RWPE2 (cell line): ENCODE measurements around the gene ATP13A3.

Source experiments
- ATAC-seq: fragments of 200-7000 bp; cut with Tn5 transposase; 3 replicates; pipeline ENCODE4 v1.9.1; 2021; ENCODE audit warnings: low read depth
- DNase-seq: peaks from one replicate; pipeline ENCODE4 v3.0.0-alpha.2; 2020; ENCODE audit warnings: low spot score
- H3K27ac ChIP-seq: fragments of 450-650 bp; 2 replicates; pipeline ENCODE4 v1.5.1; 2017; ENCODE audit warnings: mild to moderate bottlenecking; ENCODE audit not compliant: poor library complexity, severe bottlenecking
- H3K27me3 ChIP-seq: fragments of 250-450 bp; sonication (Bioruptor Pico); 2 replicates; pipeline ENCODE4 v1.5.1; 2021; ENCODE audit warnings: mild to moderate bottlenecking, moderate library complexity; ENCODE audit not compliant: insufficient read depth, poor library complexity, severe bottlenecking
- H3K36me3 ChIP-seq: fragments of 250-450 bp; sonication (Bioruptor Pico); 2 replicates; pipeline ENCODE4 v1.5.1; 2020; ENCODE audit warnings: low read depth, mild to moderate bottlenecking, moderate library complexity
- H3K4me1 ChIP-seq: fragments of 250-450 bp; sonication (Bioruptor Pico); 2 replicates; pipeline ENCODE4 v1.5.1; 2021; ENCODE audit warnings: mild to moderate bottlenecking, moderate library complexity; ENCODE audit not compliant: insufficient read depth, poor library complexity, severe bottlenecking
- H3K4me3 ChIP-seq: fragments of 250-450 bp; sonication (Bioruptor Pico); 2 replicates; pipeline ENCODE4 v1.5.1; 2021; ENCODE audit warnings: mild to moderate bottlenecking, moderate library complexity; ENCODE audit not compliant: severe bottlenecking
- H3K9me3 ChIP-seq: fragments of 250-450 bp; sonication (Bioruptor Pico); 2 replicates; pipeline ENCODE4 v1.5.1; 2021; ENCODE audit warnings: mild to moderate bottlenecking, moderate library complexity; ENCODE audit not compliant: severe bottlenecking
- CTCF ChIP-seq: fragments of 450-650 bp; IDR thresholded peaks from one replicate; pipeline ENCODE4 v1.5.1; 2017; ENCODE audit warnings: mild to moderate bottlenecking, moderate library complexity; ENCODE audit not compliant: poor library complexity, severe bottlenecking

ATP13A3 gene

GRCh38 chr3:194367992-194368841 lies 118.6 kb downstream of the ATP13A3 start:
- no peaks in the 10 kb centered on the region for H3K4me1 ChIP-seq
- no peaks in the 10 kb centered on the region for H3K9me3 ChIP-seq
- no peaks in the 10 kb centered on the region for H3K36me3 ChIP-seq
- no peak overlapping the region for H3K4me3 ChIP-seq
- H3K27me3 ChIP-seq, result no peaks in the 10 kb centered on the region
- DNase-seq (no peak), ATAC-seq (no peak)
- no peak overlapping the region for H3K27ac ChIP-seq
- TF ChIP-seq CTCF, result no peak

DNA sequence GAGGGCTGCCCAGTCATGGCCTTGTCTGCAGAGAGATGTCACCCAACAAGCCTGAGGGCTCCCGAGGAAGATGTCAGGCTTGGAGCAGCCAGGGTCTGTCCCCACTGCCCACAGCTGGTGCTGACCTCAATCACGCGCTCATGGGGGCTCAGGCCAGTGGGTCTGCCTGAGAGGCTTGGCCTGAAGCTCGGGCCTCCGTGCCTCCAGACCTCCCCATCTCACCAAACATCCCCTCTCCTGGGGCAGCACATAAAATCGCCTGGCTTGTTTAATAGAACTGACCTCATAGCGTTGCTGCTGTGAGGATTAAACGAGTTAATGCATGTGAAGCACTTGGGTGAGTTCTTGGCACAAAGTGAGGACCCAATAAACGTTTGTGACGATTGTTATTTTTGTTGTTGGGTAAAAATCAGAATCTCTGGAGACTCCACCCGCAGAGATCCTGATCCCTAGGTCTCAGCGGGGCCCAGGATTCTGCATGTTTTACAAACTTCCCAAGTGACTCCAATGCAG lies 120.8 kb downstream of the ATP13A3 start:
- no peaks in the 10 kb centered on the region for H3K36me3 ChIP-seq
- no peak overlapping the region for H3K27ac ChIP-seq
- H3K27me3 ChIP-seq, result no peaks in the 10 kb centered on the region
- H3K4me3 ChIP-seq, result no peak overlapping the region
- no peak for TF ChIP-seq CTCF
- ATAC-seq (no peak), DNase-seq (no peak)
- no peaks in the 10 kb centered on the region for H3K4me1 ChIP-seq
- no peaks in the 10 kb centered on the region for H3K9me3 ChIP-seq

DNA sequence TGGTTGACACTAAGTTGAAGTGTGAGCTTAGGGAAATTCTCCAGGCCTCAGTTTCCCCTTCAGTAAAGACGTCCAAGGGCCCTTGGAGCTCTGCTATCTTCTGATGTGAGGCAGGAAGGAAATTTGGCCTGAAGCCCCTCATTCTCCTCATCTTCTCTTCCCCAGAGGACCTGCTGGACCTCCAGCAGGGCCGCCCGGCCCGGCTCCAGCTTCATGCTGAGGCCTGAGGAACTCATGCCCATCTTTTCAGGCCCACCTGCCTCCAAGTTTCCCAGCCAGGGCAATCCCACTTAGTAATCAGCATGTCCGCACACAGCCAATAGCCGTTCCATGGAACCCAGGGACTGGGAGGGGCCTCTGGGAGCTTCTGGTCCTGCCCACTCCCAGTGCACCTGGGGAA lies 121.3 kb downstream of the ATP13A3 start:
- no peak overlapping the region for H3K4me3 ChIP-seq
- H3K27ac ChIP-seq, result no peak overlapping the region
- no peaks in the 10 kb centered on the region for H3K9me3 ChIP-seq
- H3K4me1 ChIP-seq, result no peaks in the 10 kb centered on the region
- ATAC-seq (no peak), DNase-seq (no peak)
- TF ChIP-seq CTCF, result no peak
- no peaks in the 10 kb centered on the region for H3K27me3 ChIP-seq
- H3K36me3 ChIP-seq, result no peaks in the 10 kb centered on the region

DNA sequence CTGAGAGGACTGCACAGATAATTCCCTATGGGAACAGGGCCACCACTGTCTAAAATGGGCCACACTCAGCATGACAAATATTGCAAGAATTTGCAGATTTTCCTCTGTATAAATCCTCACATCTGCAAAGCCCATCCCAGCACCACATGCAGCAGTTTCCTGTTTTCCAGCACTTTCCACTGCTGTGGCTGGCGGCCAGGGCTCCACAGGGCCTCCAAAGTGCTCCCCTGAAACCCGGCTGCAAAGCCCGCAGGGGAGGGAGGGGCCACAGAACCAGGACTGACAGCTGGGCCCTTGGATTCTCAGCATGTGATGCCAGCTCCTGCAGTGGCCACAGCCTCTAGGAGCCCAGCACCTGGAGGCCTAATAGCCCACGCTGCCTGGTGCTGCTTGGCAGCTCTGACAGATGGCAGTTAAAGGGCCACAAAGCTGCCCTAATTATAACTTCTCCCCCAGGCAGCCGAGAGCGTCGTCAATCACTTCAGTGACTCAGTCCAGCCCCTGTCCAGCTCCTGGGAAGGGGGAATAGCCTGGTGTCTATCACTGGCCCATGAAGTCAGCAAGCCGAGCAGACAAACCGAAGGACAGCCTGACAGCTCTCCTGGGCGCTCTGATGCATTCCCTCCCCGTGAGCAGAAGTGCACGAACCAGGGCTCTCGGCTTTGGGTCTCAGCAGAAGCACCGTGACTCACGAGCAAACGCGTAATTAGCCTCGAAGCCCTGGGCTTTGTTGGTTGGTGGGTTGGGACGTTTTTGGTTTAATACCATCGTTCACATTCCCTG lies 122.0 kb downstream of the ATP13A3 start:
- TF ChIP-seq CTCF, result no peak
- no peak for DNase-seq
- ATAC-seq, result peak; percentile 40; the same call in 2 of the 3 replicates
- H3K27me3 ChIP-seq, result no peaks in the 10 kb centered on the region
- H3K27ac ChIP-seq, result no peak overlapping the region
- no peaks in the 10 kb centered on the region for H3K9me3 ChIP-seq
- H3K36me3 ChIP-seq, result no peaks in the 10 kb centered on the region
- H3K4me1 ChIP-seq, result no peaks in the 10 kb centered on the region
- H3K4me3 ChIP-seq, result no peak overlapping the region

- Histone ChIP-seq H3K9me3 (no peaks in the 10 kb centered on the region), H3K27me3 (no peaks in the 10 kb centered on the region), H3K4me3 (no peak overlapping the region), H3K27ac (no peak overlapping the region), H3K36me3 (no peaks in the 10 kb centered on the region), H3K4me1 (no peaks in the 10 kb centered on the region)
- DNase-seq (no peak), ATAC-seq (no peak)
- TF ChIP-seq CTCF, result no peak
Observed at GRCh38 chr3:194364314-194364651, 122.5 kb downstream of the ATP13A3 start.
